Vagina (tissue), 2 donors: ENCODE data around the gene HMCN1. TPM values are rescaled to one million over a fixed set of nuclear protein-coding genes. Genes with fewer than 3 reads are reported as not detected.

ENCODE experiments used
- DNase-seq, 2 donors: peaks; one replicate each; pipeline ENCODE4 v3.0.0-alpha.2; 2017; ENCODE audit errors: extremely low spot score in 2 of 2
- H3K27ac ChIP-seq: fragments of 200-600 bp; sonication (generic); one replicate; pipeline ENCODE4 v1.5.1; 2019
- H3K27me3 ChIP-seq: fragments of 200-600 bp; sonication (generic); one replicate; pipeline ENCODE4 v1.5.1; 2019
- H3K36me3 ChIP-seq, 2 donors: fragments of 200-600 bp; sonication (generic); one replicate each; pipeline ENCODE4 v1.5.1; 2017 to 2019
- H3K4me1 ChIP-seq: fragments of 200-600 bp; sonication (generic); one replicate; pipeline ENCODE4 v1.5.1; 2019
- H3K4me3 ChIP-seq, 2 donors: fragments of 200-600 bp; sonication (generic); 1 replicate in 1 of 2; 2 replicates in 1 of 2; pipeline ENCODE4 v1.5.1; 2016 to 2019
- H3K9me3 ChIP-seq: fragments of 200-600 bp; sonication (generic); one replicate; pipeline ENCODE4 v1.5.1; 2019
- POLR2A ChIP-seq, 2 donors: fragments of 450-650 bp; IDR thresholded peaks; one replicate each; pipeline ENCODE4 v1.6.1; 2017; ENCODE audit warnings: antibody characterized with exemption in 2 of 2, mild to moderate bottlenecking in 2 of 2, moderate library complexity in 2 of 2
- POLR2AphosphoS5 ChIP-seq, 2 donors: sonication (generic); formaldehyde crosslinking; IDR thresholded peaks; one replicate each; pipeline ENCODE4 v1.9.0; 2017; ENCODE audit warnings: antibody characterized with exemption in 2 of 2, mild to moderate bottlenecking in 2 of 2, low read depth in 1 of 2; ENCODE audit not compliant: insufficient read depth in 1 of 2
- intact Hi-C: fragments of 100-400 bp; cut with DNase I; formaldehyde crosslinking; loops from one replicate; pipeline ENCODE4 v1.15.1; 2023
- total RNA-seq: library from RNA; depleted of rRNA; stranded (reverse); fragments of >200 nt; gene quantifications from one replicate; pipeline ENCODE4 v1.2.3, GENCODE V29; 2016
- TF ChIP-seq, protein P1 (sequence below), 3 experiments: fragments of 450-650 bp in 2 of 3; fragments of 200-600 bp in 1 of 3; sonication (generic) in 1 of 3; IDR thresholded peaks; one replicate each; pipeline ENCODE4 v1.5.1; 2017 to 2019; ENCODE audit warnings: antibody characterized with exemption in 3 of 3, mild to moderate bottlenecking in 2 of 3, moderate library complexity in 2 of 3

HMCN1 gene
- total RNA-seq, 1 donor from 2014 or later = 10.6 TPM

DNA sequence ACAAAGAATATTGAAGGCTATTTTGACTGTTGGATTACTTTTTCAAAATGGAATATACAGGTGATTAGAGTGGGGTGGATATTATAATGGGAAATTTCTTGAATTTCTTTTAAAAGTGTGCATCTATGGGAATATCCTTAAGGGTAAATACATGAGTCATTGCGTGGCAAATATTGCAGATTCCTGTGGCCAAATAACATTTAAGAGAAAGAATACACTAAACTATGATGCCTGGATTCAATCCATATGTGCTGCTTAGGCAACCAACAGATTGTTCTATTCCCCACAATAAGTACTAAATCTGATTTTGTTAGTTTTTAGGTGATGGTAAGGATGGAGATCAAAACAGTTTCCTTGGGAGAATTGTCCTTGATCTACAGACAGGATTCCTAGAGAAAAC is 119.5 kb downstream of the HMCN1 start:
- intact Hi-C loops = no loop called here
- H3K9me3 ChIP-seq = no peaks in the 10 kb centered on the region
- H3K4me1 ChIP-seq = peaks cover 13% of the 10 kb centered on the region
- H3K4me3 ChIP-seq = no peak overlapping the region
- no peak overlapping the region for H3K27ac ChIP-seq
- H3K27me3 ChIP-seq = no peaks in the 10 kb centered on the region
- no peaks in the 10 kb centered on the region for H3K36me3 ChIP-seq
- TF ChIP-seq, protein P1, sequence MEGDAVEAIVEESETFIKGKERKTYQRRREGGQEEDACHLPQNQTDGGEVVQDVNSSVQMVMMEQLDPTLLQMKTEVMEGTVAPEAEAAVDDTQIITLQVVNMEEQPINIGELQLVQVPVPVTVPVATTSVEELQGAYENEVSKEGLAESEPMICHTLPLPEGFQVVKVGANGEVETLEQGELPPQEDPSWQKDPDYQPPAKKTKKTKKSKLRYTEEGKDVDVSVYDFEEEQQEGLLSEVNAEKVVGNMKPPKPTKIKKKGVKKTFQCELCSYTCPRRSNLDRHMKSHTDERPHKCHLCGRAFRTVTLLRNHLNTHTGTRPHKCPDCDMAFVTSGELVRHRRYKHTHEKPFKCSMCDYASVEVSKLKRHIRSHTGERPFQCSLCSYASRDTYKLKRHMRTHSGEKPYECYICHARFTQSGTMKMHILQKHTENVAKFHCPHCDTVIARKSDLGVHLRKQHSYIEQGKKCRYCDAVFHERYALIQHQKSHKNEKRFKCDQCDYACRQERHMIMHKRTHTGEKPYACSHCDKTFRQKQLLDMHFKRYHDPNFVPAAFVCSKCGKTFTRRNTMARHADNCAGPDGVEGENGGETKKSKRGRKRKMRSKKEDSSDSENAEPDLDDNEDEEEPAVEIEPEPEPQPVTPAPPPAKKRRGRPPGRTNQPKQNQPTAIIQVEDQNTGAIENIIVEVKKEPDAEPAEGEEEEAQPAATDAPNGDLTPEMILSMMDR (IDR thresholded peaks at IDR 0.05) = no peak
- TF ChIP-seq POLR2A (IDR thresholded peaks at IDR 0.05) = no peak
- no peak for DNase-seq

GRCh38 chr1:185856482-185856881 is 122.3 kb downstream of the HMCN1 start:
- intact Hi-C loops = no loop called here
- Histone ChIP-seq H3K27ac (peak overlapping the region; percentile 40), H3K27me3 (no peaks in the 10 kb centered on the region), H3K9me3 (no peaks in the 10 kb centered on the region), H3K4me1 (peaks cover 13% of the 10 kb centered on the region), H3K4me3 (peak overlapping the region in 1 of 2 donors; percentile 15), H3K36me3 (no peaks in the 10 kb centered on the region)
- DNase-seq = no peak
- TF ChIP-seq, protein P1 (IDR thresholded peaks at IDR 0.05) = no peak
- TF ChIP-seq POLR2AphosphoS5 (IDR thresholded peaks at IDR 0.05; ENCODE audit: insufficient read depth in 1 of 2, low read depth in 1 of 2) (no peak), POLR2A (IDR thresholded peaks at IDR 0.05) (no peak)

- Histone ChIP-seq H3K27ac (no peak overlapping the region), H3K36me3 (no peaks in the 10 kb centered on the region), H3K27me3 (no peaks in the 10 kb centered on the region), H3K4me1 (peaks cover 13% of the 10 kb centered on the region), H3K9me3 (no peaks in the 10 kb centered on the region), H3K4me3 (no peak overlapping the region)
- intact Hi-C loops = no loop called here
- no peak for TF ChIP-seq POLR2A (IDR thresholded peaks at IDR 0.05)
- no peak for TF ChIP-seq POLR2AphosphoS5 (IDR thresholded peaks at IDR 0.05; ENCODE audit: insufficient read depth in 1 of 2, low read depth in 1 of 2)
- TF ChIP-seq, protein P1 (IDR thresholded peaks at IDR 0.05) = no peak
- no peak for DNase-seq
Measured at GRCh38 chr1:185857442-185857841, 123.3 kb downstream of the HMCN1 start.

GRCh38 chr1:185860311-185860710 is 126.1 kb downstream of the HMCN1 start:
- H3K9me3 ChIP-seq = no peaks in the 10 kb centered on the region
- intact Hi-C loops = no loop called here
- no peaks in the 10 kb centered on the region for H3K36me3 ChIP-seq

DNA sequence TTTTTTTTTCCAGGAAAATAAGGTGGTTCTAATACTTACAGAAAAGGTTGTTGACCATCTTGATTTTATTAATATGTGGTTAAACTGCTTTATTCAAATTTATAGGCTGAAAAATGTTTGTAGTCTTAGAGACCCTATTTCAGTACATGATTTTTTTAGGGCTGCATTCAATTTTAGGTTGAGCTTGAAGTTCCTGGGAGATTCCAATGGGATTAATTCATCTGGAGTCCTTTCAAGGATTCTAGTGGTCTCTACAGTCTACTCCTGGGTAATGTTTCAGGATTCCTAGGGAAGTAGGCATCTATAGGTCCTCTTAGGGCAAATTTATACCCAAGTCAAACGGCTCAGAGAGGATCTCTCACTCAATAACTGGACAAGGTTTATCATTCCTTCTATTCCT is 126.7 kb downstream of the HMCN1 start:
- Histone ChIP-seq H3K9me3 (no peaks in the 10 kb centered on the region), H3K27ac (no peak overlapping the region), H3K4me1 (peaks cover 13% of the 10 kb centered on the region), H3K27me3 (no peaks in the 10 kb centered on the region), H3K4me3 (no peak overlapping the region), H3K36me3 (no peaks in the 10 kb centered on the region)
- intact Hi-C loops = no loop called here
- DNase-seq = no peak
- TF ChIP-seq POLR2A (IDR thresholded peaks at IDR 0.05) (no peak), POLR2AphosphoS5 (IDR thresholded peaks at IDR 0.05; ENCODE audit: insufficient read depth in 1 of 2, low read depth in 1 of 2) (no peak)
- TF ChIP-seq, protein P1 (IDR thresholded peaks at IDR 0.05) = no peak

More at GRCh38 chr1:185860311-185860710, 126.1 kb downstream of the HMCN1 start:
- Histone ChIP-seq H3K27me3 (no peaks in the 10 kb centered on the region), H3K4me3 (no peak overlapping the region), H3K4me1 (peaks cover 13% of the 10 kb centered on the region), H3K27ac (no peak overlapping the region)
- no peak for DNase-seq
- TF ChIP-seq POLR2AphosphoS5 (IDR thresholded peaks at IDR 0.05; ENCODE audit: insufficient read depth in 1 of 2, low read depth in 1 of 2) = no peak
- TF ChIP-seq POLR2A (IDR thresholded peaks at IDR 0.05) = no peak
- TF ChIP-seq, protein P1 (IDR thresholded peaks at IDR 0.05) = no peak
